ENCODE data around the gene ATP6V0B. TPM values are rescaled to one million over a fixed set of nuclear protein-coding genes. Genes with fewer than 3 reads are reported as not detected.

The ATP6V0B gene
- total RNA-seq, 2 experiments from 2014 or later = 42.9 to 47.0 TPM

- peaks cover 47% of the 10 kb centered on the region for H3K36me3 ChIP-seq (ENCODE audit: insufficient read depth, low read length)
- H3K9me3 Mint-ChIP-seq = no peaks in the 10 kb centered on the region
- ChIA-PET POLR2A (no interaction called here), CTCF (no interaction called here)
- no peak overlapping the region for H3K27ac ChIP-seq (ENCODE audit: low read depth in 1 of 2, low read length in 2 of 2)
- intact Hi-C loops (cut with DNase I, micrococcal nuclease) = no loop called here
- TF ChIP-seq, protein P1, sequence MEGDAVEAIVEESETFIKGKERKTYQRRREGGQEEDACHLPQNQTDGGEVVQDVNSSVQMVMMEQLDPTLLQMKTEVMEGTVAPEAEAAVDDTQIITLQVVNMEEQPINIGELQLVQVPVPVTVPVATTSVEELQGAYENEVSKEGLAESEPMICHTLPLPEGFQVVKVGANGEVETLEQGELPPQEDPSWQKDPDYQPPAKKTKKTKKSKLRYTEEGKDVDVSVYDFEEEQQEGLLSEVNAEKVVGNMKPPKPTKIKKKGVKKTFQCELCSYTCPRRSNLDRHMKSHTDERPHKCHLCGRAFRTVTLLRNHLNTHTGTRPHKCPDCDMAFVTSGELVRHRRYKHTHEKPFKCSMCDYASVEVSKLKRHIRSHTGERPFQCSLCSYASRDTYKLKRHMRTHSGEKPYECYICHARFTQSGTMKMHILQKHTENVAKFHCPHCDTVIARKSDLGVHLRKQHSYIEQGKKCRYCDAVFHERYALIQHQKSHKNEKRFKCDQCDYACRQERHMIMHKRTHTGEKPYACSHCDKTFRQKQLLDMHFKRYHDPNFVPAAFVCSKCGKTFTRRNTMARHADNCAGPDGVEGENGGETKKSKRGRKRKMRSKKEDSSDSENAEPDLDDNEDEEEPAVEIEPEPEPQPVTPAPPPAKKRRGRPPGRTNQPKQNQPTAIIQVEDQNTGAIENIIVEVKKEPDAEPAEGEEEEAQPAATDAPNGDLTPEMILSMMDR (IDR thresholded peaks at IDR 0.05) = no peak
- no peaks in the 10 kb centered on the region for H3K9me3 ChIP-seq (ENCODE audit: control insufficient read depth in 1 of 2, insufficient read depth in 1 of 2, low read length in 2 of 2)
- H3K4me1 Mint-ChIP-seq (ENCODE audit: low read depth) = no peaks in the 10 kb centered on the region
- H3K4me1 ChIP-seq (ENCODE audit: insufficient read depth, low read length) = no peaks in the 10 kb centered on the region
- peaks cover 34% of the 10 kb centered on the region for H3K36me3 Mint-ChIP-seq (ENCODE audit: low read depth)
- H3K27me3 ChIP-seq (ENCODE audit: control insufficient read depth in 1 of 2, insufficient read depth in 2 of 2, low read length in 2 of 2) = no peaks in the 10 kb centered on the region
- H3K4me3 Mint-ChIP-seq = no peak overlapping the region
- no peak for ATAC-seq (ENCODE audit: poor library complexity)
- no peak overlapping the region for H3K27ac Mint-ChIP-seq
- no peak overlapping the region for H3K4me3 ChIP-seq (ENCODE audit: low read length)
- DNase-seq = no peak
- H3K27me3 Mint-ChIP-seq = no peaks in the 10 kb centered on the region
These were observed 12.4 kb upstream of the ATP6V0B start for GRCh38 chr1:43962324-43962723.

DNA sequence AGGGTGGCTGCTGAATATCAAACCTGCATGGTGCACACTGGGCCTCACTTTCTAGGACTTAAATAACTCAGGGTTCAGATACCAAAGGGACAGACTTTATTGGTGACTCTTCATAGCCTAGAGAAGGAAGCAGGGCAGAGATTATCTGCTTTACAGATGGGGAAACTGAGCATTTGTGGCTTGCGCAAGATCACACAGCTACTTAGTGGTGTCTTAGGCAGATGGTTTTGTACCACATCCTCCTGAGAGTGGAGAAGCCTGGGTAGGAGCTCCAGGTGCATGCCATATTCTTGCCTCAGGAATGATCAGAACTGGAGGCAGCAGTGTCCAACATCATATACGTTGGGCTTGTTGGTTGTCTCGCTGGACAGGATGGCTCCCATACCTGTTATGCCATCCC is 11.8 kb upstream of the ATP6V0B start:
- intact Hi-C loops (cut with DNase I, micrococcal nuclease) = no loop called here
- Mint-ChIP-seq H3K4me3 (no peak overlapping the region), H3K4me1 (ENCODE audit: low read depth) (no peaks in the 10 kb centered on the region), H3K27me3 (no peaks in the 10 kb centered on the region), H3K36me3 (ENCODE audit: low read depth) (peaks cover 30% of the 10 kb centered on the region), H3K27ac (no peak overlapping the region), H3K9me3 (no peaks in the 10 kb centered on the region)
- ChIA-PET CTCF (no interaction called here), POLR2A (no interaction called here)
- TF ChIP-seq, protein P1 (IDR thresholded peaks at IDR 0.05) = no peak
- ATAC-seq (ENCODE audit: poor library complexity) = no peak
- Histone ChIP-seq H3K9me3 (ENCODE audit: control insufficient read depth in 1 of 2, insufficient read depth in 1 of 2, low read length in 2 of 2) (no peaks in the 10 kb centered on the region), H3K4me3 (ENCODE audit: low read length) (no peak overlapping the region), H3K27ac (ENCODE audit: low read depth in 1 of 2, low read length in 2 of 2) (no peak overlapping the region), H3K36me3 (ENCODE audit: insufficient read depth, low read length) (peaks cover 40% of the 10 kb centered on the region), H3K27me3 (ENCODE audit: control insufficient read depth in 1 of 2, insufficient read depth in 2 of 2, low read length in 2 of 2) (no peaks in the 10 kb centered on the region), H3K4me1 (ENCODE audit: insufficient read depth, low read length) (no peaks in the 10 kb centered on the region)
- no peak for DNase-seq

- DNase-seq (no peak), ATAC-seq (ENCODE audit: poor library complexity) (no peak)
- H3K9me3 Mint-ChIP-seq = no peaks in the 10 kb centered on the region
- H3K4me1 Mint-ChIP-seq (ENCODE audit: low read depth) = no peaks in the 10 kb centered on the region
- H3K9me3 ChIP-seq (ENCODE audit: control insufficient read depth in 1 of 2, insufficient read depth in 1 of 2, low read length in 2 of 2) = no peaks in the 10 kb centered on the region
- H3K36me3 ChIP-seq (ENCODE audit: insufficient read depth, low read length) = peaks cover 33% of the 10 kb centered on the region
- no peaks in the 10 kb centered on the region for H3K27me3 Mint-ChIP-seq
- peaks cover 22% of the 10 kb centered on the region for H3K36me3 Mint-ChIP-seq (ENCODE audit: low read depth)
- H3K4me3 Mint-ChIP-seq = no peak overlapping the region
- H3K27me3 ChIP-seq (ENCODE audit: control insufficient read depth in 1 of 2, insufficient read depth in 2 of 2, low read length in 2 of 2) = no peaks in the 10 kb centered on the region
- H3K4me1 ChIP-seq (ENCODE audit: insufficient read depth, low read length) = no peaks in the 10 kb centered on the region
- H3K4me3 ChIP-seq (ENCODE audit: low read length) = no peak overlapping the region
- no peak overlapping the region for H3K27ac Mint-ChIP-seq
- POLR2A ChIA-PET = no interaction called here
- TF ChIP-seq, protein P1 (IDR thresholded peaks at IDR 0.05) = no peak
- intact Hi-C loops (cut with DNase I, micrococcal nuclease) = no loop called here
- no peak overlapping the region for H3K27ac ChIP-seq (ENCODE audit: low read depth in 1 of 2, low read length in 2 of 2)
- CTCF ChIA-PET = no interaction called here
These were observed 10.9 kb upstream of the ATP6V0B start for GRCh38 chr1:43963890-43964289.
